Fibroblast of upper back skin (primary cell): ENCODE results near the gene SVIL.
"Not testable (repeated sequence)": the region's sequence is repeated elsewhere in the genome, so short reads cannot be mapped to it uniquely, and the experiment has no call there.

ENCODE experiments used
- DNase-seq: peaks from one replicate; pipeline ENCODE4 v3.0.0-alpha.2; 2013

Gene SVIL

GRCh38 chr10:29536691-29537090 is 98.1 kb downstream of the SVIL start:
- not testable (repeated sequence) for DNase-seq

GRCh38 chr10:29535778-29536453 is 98.9 kb downstream of the SVIL start:
- no peak for DNase-seq

- peak; percentile 81 for DNase-seq
Measured at GRCh38 chr10:29535012-29535777, 99.6 kb downstream of the SVIL start.

- DNase-seq: no peak
Measured at GRCh38 chr10:29534590-29534989, 100.2 kb downstream of the SVIL start.

GRCh38 chr10:29533696-29534285 is 101.0 kb downstream of the SVIL start:
- no peak for DNase-seq

GRCh38 chr10:29533046-29533445 is 101.7 kb downstream of the SVIL start:
- DNase-seq: no peak

GRCh38 chr10:29532256-29532878 is 102.4 kb downstream of the SVIL start:
- no peak for DNase-seq

GRCh38 chr10:29530112-29530976 is 104.4 kb downstream of the SVIL start:
- no peak for DNase-seq

- no peak for DNase-seq
Measured at GRCh38 chr10:29529146-29529545, 105.6 kb downstream of the SVIL start.

GRCh38 chr10:29525762-29526161 is 109.0 kb downstream of the SVIL start:
- no peak for DNase-seq

GRCh38 chr10:29524720-29525119 is 110.1 kb downstream of the SVIL start:
- no peak for DNase-seq

GRCh38 chr10:29524294-29524693 is 110.5 kb downstream of the SVIL start:
- DNase-seq: no peak

- no peak for DNase-seq
Measured at GRCh38 chr10:29522918-29523317, 111.9 kb downstream of the SVIL start.

GRCh38 chr10:29522061-29522855 is 112.5 kb downstream of the SVIL start:
- no peak for DNase-seq

- no peak for DNase-seq
Measured at GRCh38 chr10:29519659-29520058, 115.1 kb downstream of the SVIL start.

GRCh38 chr10:29517352-29517923 is 117.3 kb downstream of the SVIL start:
- peak; percentile 42 for DNase-seq

GRCh38 chr10:29516309-29516932 is 118.3 kb downstream of the SVIL start:
- DNase-seq: not testable (repeated sequence)

GRCh38 chr10:29515879-29516278 is 118.9 kb downstream of the SVIL start:
- not testable (repeated sequence) for DNase-seq

- DNase-seq: not testable (repeated sequence)
Measured at GRCh38 chr10:29515104-29515503, 119.7 kb downstream of the SVIL start.

GRCh38 chr10:29514306-29514705 is 120.5 kb downstream of the SVIL start:
- no peak for DNase-seq
